Motor neuron (in vitro differentiated cells): ENCODE data around the gene TMEM186. TPM values are rescaled to one million over a fixed set of nuclear protein-coding genes. Genes with fewer than 3 reads are reported as not detected.

Experiments
- ATAC-seq, 8 experiments: fragments of 200-7000 bp; cut with Tn5 transposase; replicated peaks in 6 of 8; 2 replicates each; pipeline ENCODE4 v1.8.0; 2021; ENCODE audit warnings: mild to moderate bottlenecking in 8 of 8, moderate library complexity in 8 of 8
- H3K27ac ChIP-seq, 2 donors: fragments of 250-450 bp; sonication (Bioruptor Pico); 2 replicates each; pipeline ENCODE4 v1.9.0; 2021; ENCODE audit warnings: antibody characterized with exemption in 2 of 2, mild to moderate bottlenecking in 2 of 2, moderate library complexity in 1 of 2
- H3K4me1 ChIP-seq, 2 donors: fragments of 250-450 bp; sonication (Bioruptor Pico); replicated peaks in 1 of 2; 2 replicates each; pipeline ENCODE4 v1.6.1; 2021; ENCODE audit warnings: antibody characterized with exemption in 2 of 2, mild to moderate bottlenecking in 2 of 2, moderate library complexity in 1 of 2
- H3K4me3 ChIP-seq, 5 donors: fragments of 250-450 bp; sonication (Bioruptor Pico); 2 replicates each; pipeline ENCODE4 v1.9.0; 2021; ENCODE audit warnings: antibody characterized with exemption in 5 of 5, mild to moderate bottlenecking in 5 of 5, moderate library complexity in 4 of 5
- WGBS, 10 experiments: fragments of 450-650 bp; shearing (Covaris generic); methylation state at CpG; one replicate each; pipeline ENCODE4 v1.0.0; 2022; 5-methylcytosine and 5-hydroxymethylcytosine counted together
- in situ Hi-C, 9 experiments: fragments of 400-800 bp; cut with MboI; loops; one replicate each; pipeline ENCODE4 v1.15.0; 2021; ENCODE audit warnings: low sequenced_read_pairs in 9 of 9, low pct_unique_long_range_greater_than_20kb in 2 of 9; ENCODE audit not compliant: unreplicated experiment in 9 of 9
- total RNA-seq, 8 experiments: library from RNA; unstranded; fragments of 300-600 nt; gene quantifications; 2 replicates each; pipeline versions ENCODE4 v1.2.3 to v1.2.4, GENCODE V29; 2022

The TMEM186 gene
- total RNA-seq, 8 experiments from 2014 or later, result 6.9 to 15.9 (median 10.0) TPM

DNA sequence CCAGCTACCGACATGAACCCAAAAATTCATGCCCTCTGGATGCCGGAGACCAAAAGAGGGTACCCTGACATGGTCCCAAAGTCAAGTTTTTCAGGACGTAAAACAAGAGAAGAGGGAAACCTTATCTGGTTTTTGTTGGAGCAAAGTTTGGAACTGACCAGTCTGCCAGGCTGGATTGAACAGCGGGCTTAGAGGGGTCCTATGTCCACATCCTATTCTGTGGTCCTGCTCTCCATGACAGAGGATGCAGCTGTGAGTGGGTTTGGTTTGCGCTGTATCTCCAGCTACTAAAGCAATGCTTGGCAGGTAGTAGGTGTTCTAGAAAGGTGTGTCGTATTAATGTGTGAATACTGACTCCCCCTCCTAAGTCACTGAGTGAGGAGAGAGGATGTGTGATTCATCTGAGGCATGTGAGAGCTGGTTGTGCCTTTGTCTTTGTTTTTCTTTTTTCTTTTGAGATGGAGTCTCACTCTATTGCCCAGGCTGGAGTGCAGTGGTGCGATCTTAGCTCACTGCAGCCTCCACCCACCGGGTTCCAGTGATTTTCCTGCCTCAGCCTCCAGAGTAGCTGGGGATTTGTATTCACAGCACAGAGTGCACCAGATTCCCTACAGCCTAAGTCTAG is 31.2 kb upstream of the TMEM186 start:
- H3K4me3 ChIP-seq, result no peak overlapping the region
- WGBS, 10 experiments, result 84 to 100% (median 96%) methylated on average over 2 to 5 of the region's 8 CpGs; no CpG with 5 or more reads in 1 of the 10 experiments
- no peak for ATAC-seq
- in situ Hi-C loops, result no loop called here
- H3K27ac ChIP-seq, result no peak overlapping the region
- peaks cover 15 to 17% of the 10 kb centered on the region in 2 donors for H3K4me1 ChIP-seq

GRCh38 chr16:8826278-8826879 is 28.9 kb upstream of the TMEM186 start:
- in situ Hi-C loops, result no loop called here
- no peak for ATAC-seq
- WGBS, 10 experiments, result 80 to 100% (median 97%) methylated on average over 1 to 3 of the region's 3 CpGs
- Histone ChIP-seq H3K4me1 (peaks cover 1 to 2% of the 10 kb centered on the region in 2 donors), H3K4me3 (no peak overlapping the region), H3K27ac (no peak overlapping the region)

DNA sequence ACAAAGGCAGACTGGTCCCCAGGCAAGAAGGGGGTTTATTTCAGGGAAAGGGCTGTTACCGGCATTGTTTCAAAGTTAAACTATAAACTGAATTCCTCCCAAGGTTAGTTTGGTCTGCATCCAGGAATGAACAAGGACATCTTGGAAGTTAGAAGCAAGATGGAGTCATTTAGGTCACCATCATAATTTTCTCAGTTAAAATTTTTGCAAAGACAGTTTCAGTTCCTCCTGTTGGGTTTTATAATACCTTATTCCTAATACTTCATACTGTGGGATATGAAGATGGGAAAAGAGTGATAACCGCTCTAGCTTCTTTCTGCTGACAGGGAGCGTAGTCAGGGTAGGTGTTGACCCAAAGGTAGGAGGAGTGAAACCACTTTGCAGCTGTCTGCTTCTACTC is 25.0 kb upstream of the TMEM186 start:
- in situ Hi-C loops, result no loop called here
- 40 to 100% (median 90%) methylated on average over 1 to 3 of the region's 3 CpGs; no CpG with 5 or more reads in 3 of the 10 experiments for WGBS, 10 experiments
- ATAC-seq, result no peak
- Histone ChIP-seq H3K4me1 (no peaks in the 10 kb centered on the region), H3K27ac (no peak overlapping the region), H3K4me3 (no peak overlapping the region)

DNA sequence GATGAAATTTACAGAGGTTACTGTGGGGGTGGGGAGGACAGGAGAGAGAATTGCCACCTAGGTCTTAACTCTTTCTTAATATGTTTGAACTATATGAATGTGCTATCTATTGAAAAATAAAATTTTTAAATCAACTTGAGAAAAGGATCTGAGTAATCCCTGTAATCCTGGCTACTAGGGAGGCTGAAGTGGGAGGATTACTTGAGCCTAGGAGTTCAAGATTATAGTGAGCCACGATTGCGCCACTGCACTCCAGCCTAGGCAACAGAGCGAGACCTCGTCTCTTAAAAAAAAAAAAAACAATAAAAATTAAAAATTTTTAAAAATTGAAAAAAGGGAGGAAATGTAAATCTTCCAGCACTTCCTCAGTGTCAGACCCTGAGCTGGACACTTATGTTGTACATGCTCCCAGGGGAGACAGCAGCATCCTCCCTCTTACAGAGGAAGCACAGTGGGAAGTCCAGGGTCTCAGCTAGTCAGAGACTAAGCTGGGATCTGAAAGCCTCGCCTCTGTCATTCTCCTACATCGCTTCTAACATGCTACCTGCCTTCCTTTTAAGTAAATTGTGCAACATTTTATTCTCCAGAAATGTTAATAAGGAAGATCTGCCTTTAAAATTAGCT is 22.1 kb upstream of the TMEM186 start:
- no peak overlapping the region for H3K27ac ChIP-seq
- in situ Hi-C loops, result no loop called here
- H3K4me1 ChIP-seq, result no peaks in the 10 kb centered on the region
- no peak overlapping the region for H3K4me3 ChIP-seq
- no peak for ATAC-seq
- WGBS, 10 experiments, result 79 to 100% (median 94%) methylated on average over 1 to 6 of the region's 6 CpGs; no CpG with 5 or more reads in 2 of the 10 experiments

- 55 to 100% (median 82%) methylated on average over 1 to 5 of the region's 10 CpGs; no CpG with 5 or more reads in 1 of the 10 experiments for WGBS, 10 experiments
- in situ Hi-C loops, result no loop called here
- no peak overlapping the region for H3K27ac ChIP-seq
These were observed 21.2 kb upstream of the TMEM186 start for GRCh38 chr16:8818504-8819270.

GRCh38 chr16:8816967-8817655 is 19.7 kb upstream of the TMEM186 start:
- H3K4me1 ChIP-seq, result peaks cover 9 to 12% of the 10 kb centered on the region in 2 donors
- no peak for ATAC-seq
- H3K4me3 ChIP-seq, result no peak overlapping the region
- in situ Hi-C loops, result no loop called here
- no peak overlapping the region for H3K27ac ChIP-seq
- WGBS, 10 experiments, result 43 to 80% (median 56%) methylated on average over 1 to 6 of the region's 6 CpGs; no CpG with 5 or more reads in 2 of the 10 experiments

More at GRCh38 chr16:8818504-8819270, 21.2 kb upstream of the TMEM186 start:
- Histone ChIP-seq H3K4me1 (no peaks in the 10 kb centered on the region), H3K4me3 (no peak overlapping the region)
- ATAC-seq, result no peak

DNA sequence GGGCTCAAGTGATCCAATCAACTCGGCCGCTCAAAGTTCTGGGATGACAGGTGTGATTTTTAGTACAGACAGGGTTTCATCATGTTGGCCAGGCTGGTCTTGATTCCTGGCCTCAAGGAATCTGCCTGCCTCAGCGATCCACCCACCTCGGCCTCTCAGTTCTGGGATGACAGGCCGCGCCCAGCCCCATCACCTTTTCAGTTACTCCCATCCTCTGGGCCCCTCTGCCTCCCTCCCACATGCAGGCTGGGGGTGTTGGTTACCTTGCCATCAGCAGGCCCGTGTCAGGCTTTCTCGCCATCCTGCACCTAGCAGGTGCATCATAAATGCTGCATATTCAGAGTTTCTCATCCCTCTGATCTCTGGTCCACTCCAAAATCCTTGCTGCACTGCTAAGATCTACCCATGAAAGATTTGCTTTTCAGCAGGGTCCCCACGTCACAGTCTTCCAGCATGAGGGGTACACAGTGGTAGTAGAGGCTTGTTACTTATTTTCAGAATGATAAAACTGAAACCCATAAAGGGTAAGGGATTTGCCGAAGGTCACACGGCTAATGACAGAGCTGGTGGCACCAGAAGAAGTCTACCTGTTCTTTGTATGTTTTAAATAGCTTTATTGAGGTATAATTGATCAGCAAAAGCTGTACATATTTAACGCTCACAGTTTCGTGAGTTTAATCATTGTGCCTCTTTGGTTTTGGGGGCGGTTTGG is 16.8 kb upstream of the TMEM186 start:
- no peak for ATAC-seq
- peaks cover 12 to 16% of the 10 kb centered on the region in 2 donors for H3K4me1 ChIP-seq
- WGBS, 10 experiments, result 80 to 100% (median 97%) methylated on average over 1 to 7 of the region's 14 CpGs; no CpG with 5 or more reads in 2 of the 10 experiments
- in situ Hi-C loops, result no loop called here
- no peak overlapping the region for H3K27ac ChIP-seq
- no peak overlapping the region for H3K4me3 ChIP-seq

- Histone ChIP-seq H3K4me3 (no peak overlapping the region), H3K4me1 (peaks cover 12 to 16% of the 10 kb centered on the region in 2 donors), H3K27ac (no peak overlapping the region)
- no peak for ATAC-seq
- 16 to 90% (median 37%) methylated on average over 3 to 12 of the region's 12 CpGs for WGBS, 10 experiments
- in situ Hi-C loops, result no loop called here
These were observed 14.9 kb upstream of the TMEM186 start for GRCh38 chr16:8812162-8812843.

- no peak for ATAC-seq
- Histone ChIP-seq H3K4me1 (peaks cover 12 to 16% of the 10 kb centered on the region in 2 donors), H3K27ac (no peak overlapping the region), H3K4me3 (no peak overlapping the region)
- in situ Hi-C loops, result no loop called here
- WGBS, 10 experiments, result 30 to 94% (median 85%) methylated on average over 2 to 8 of the region's 11 CpGs; no CpG with 5 or more reads in 2 of the 10 experiments
These were observed 11.3 kb upstream of the TMEM186 start for GRCh38 chr16:8808613-8809353.

GRCh38 chr16:8808009-8808408 is 10.6 kb upstream of the TMEM186 start:
- no peak overlapping the region for H3K4me3 ChIP-seq
- no peak for ATAC-seq
- no peak overlapping the region for H3K27ac ChIP-seq
- WGBS, 10 experiments, result 87 to 100% (median 89%) methylated on average over 1 to 3 of the region's 3 CpGs; no CpG with 5 or more reads in 6 of the 10 experiments
- in situ Hi-C loops, result no loop called here
- H3K4me1 ChIP-seq, result peaks cover 11 to 13% of the 10 kb centered on the region in 2 donors

DNA sequence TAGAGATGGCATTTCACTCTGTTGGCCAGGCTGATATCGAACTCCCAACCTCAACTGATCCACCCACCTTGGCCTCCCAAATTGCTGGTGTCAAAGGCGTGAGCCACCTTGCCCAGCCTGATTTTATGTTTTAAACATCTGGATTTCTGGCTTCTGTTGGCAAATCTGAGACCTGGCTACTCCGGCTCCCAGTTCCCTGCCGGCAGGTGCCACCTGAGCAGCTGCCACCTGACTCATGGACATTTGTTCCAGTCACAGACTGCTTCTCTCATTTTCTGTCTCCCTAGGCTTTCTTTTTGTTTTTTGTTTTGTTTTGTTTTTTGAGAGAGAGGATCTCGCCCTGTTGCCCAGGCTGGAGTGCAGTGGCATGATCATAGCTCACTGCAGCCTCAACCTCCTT is 9.8 kb upstream of the TMEM186 start:
- in situ Hi-C loops, result no loop called here
- 96 to 100% (median 100%) methylated on average over 1 to 4 of the region's 5 CpGs; no CpG with 5 or more reads in 2 of the 10 experiments for WGBS, 10 experiments
- no peak for ATAC-seq
- Histone ChIP-seq H3K27ac (no peak overlapping the region), H3K4me1 (peaks cover 4 to 5% of the 10 kb centered on the region in 2 donors), H3K4me3 (no peak overlapping the region)
